ENCODE measurements around the gene SH3BP1. TPM values are rescaled to one million over a fixed set of nuclear protein-coding genes. Genes with fewer than 3 reads are reported as not detected.

Gene SH3BP1
- total and polyA plus RNA-seq, 9 of the 15 experiments (the other 6 are each of a cell fraction or from before 2014, with no cell fraction given), result 0.10 to 36.2 (median 10.4) TPM

DNA sequence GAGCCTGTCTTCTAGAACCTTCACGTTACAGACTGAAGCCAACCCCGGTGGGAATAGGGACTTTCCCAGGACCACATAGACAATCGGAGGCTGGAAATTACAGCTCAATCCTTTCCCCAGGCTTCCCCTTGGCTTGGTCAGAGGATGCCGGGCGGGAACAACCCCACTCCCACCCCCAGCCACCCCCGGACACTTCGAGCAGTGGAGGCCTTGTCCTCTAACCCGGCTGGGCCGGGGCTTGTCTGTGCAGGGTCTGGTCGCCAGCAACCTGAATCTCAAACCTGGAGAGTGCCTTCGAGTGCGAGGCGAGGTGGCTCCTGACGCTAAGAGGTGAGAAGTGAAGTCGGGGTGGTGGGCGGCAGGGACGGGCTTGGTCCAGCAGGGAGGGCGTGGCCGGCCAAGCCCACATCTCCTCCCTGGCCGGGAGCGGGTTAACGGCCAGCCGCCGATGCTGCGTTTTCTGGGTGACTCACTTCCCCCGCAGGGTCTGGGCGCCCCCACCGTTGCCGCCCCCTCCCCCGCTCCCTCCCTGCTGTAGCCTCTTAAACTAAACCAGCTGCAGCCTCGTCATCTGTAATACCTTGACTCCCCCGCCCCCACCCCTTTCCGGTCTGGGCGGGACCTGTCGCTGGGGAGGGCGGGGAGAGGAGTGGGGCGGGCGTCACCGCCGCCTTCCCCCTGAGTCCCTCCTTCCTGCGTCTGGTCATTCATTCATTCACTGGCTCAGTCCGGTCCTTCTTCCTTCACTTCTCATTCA is 37.4 kb downstream of the SH3BP1 start (continued):
- no peak for TF ChIP-seq SMAD3 (CRISPR knock-in tag; conservative IDR thresholded peaks at IDR 0.05)
- no peak for TF ChIP-seq ZNF212 (CRISPR knock-in tag; IDR thresholded peaks at IDR 0.05)
- TF ChIP-seq BRCA1 (IDR thresholded peaks at IDR 0.05), result no peak
- TF ChIP-seq BRCA1 (CRISPR knock-in tag; IDR thresholded peaks at IDR 0.05), result no peak
- TF ChIP-seq NR2C2 (CRISPR knock-in tag; IDR thresholded peaks at IDR 0.05), result no peak
- peak; percentile 40; the same call in 1 of the 2 replicates for TF ChIP-seq NR2C2 (tag; IDR thresholded peaks at IDR 0.05)
- TF ChIP-seq POLR2G (IDR thresholded peaks at IDR 0.05; ENCODE audit: low read depth, low read length), result peak; percentile 74
- TF ChIP-seq PHF8 (IDR thresholded peaks at IDR 0.05; ENCODE audit: borderline replicate concordance, low read length), result peak; percentile 28; the same call in 1 of the 2 replicates
- TF ChIP-seq, protein P1, sequence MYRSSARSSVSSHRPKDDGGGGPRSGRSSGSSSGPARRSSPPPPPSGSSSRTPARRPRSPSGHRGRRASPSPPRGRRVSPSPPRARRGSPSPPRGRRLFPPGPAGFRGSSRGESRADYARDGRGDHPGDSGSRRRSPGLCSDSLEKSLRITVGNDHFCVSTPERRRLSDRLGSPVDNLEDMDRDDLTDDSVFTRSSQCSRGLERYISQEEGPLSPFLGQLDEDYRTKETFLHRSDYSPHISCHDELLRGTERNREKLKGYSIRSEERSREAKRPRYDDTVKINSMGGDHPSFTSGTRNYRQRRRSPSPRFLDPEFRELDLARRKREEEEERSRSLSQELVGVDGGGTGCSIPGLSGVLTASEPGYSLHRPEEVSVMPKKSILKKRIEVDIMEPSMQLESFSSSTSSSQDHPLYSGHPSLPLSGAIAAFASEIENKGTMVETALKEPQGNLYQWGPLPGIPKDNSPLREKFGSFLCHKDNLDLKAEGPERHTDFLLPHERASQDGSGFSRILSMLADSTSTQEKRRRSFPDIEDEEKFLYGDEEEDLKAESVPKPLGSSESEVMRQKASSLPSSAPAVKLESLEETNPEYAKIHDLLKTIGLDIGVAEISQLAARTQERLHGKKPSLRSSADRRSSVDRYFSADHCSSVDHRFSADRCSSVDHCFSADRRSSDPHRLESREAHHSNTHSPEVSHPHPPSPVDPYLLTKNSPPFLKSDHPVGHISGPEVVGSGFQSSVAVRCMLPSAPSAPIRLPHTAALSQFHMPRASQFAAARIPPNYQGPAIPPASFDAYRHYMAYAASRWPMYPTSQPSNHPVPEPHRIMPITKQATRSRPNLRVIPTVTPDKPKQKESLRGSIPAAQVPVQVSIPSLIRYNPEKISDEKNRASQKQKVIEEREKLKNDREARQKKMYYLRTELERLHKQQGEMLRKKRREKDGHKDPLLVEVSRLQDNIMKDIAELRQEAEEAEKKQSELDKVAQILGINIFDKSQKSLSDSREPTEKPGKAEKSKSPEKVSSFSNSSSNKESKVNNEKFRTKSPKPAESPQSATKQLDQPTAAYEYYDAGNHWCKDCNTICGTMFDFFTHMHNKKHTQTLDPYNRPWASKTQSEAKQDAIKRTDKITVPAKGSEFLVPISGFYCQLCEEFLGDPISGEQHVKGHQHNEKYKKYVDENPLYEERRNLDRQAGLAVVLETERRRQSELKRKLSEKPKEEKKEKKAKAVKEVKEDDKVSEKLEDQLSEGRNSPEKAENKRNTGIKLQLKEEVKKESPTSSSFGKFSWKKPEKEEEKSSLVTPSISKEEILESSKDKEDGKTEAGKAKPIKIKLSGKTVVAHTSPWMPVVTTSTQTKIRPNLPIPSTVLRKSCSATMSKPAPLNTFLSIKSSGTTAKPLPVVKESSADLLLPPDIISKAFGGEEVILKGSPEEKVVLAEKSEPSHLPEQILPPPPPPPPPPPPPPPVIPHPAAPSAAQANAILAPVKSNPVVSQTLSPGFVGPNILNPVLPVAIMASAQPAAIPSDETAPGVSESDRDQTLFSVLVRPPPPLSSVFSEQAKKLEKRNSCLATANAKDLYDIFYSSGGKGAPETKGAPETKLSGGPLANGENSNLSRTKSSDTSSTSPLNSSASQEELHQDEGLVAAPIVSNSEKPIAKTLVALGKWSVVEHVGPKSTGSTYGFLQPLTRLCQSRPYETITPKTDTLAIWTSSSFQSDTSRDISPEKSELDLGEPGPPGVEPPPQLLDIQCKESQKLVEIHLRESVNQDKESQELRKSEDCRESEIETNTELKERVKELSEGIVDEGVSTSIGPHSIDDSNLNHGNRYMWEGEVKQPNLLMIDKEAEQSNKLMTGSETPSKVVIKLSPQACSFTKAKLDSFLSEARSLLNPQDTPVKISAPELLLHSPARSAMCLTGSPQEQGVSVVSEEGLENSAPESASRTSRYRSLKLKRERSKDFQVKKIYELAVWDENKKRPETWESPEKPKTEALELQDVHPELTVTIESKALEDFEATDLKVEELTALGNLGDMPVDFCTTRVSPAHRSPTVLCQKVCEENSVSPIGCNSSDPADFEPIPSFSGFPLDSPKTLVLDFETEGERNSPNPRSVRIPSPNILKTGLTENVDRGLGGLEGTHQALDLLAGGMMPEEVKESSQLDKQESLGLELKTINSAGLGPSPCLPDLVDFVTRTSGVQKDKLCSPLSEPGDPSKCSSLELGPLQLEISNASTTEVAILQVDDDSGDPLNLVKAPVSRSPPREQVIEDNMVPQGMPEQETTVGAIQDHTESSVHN (IDR thresholded peaks at IDR 0.05; ENCODE audit: borderline replicate concordance in 1 of 2, low read depth in 1 of 2), result peak in 1 of 2 experiments; percentile 65; a peak in 1 of 4 replicates
- peak; percentile 80 for TF ChIP-seq CREM (IDR thresholded peaks at IDR 0.05; ENCODE audit: low read depth)
- TF ChIP-seq CTBP1 (IDR thresholded peaks at IDR 0.05; ENCODE audit: borderline replicate concordance), result peak; percentile 47; the same call in 1 of the 2 replicates
- TF ChIP-seq JUND (IDR thresholded peaks at IDR 0.05; ENCODE audit: borderline replicate concordance, low read depth, low read length), result peak; percentile 93
- peak; percentile 87; the same call in 1 of the 3 replicates for TF ChIP-seq JUND (tag; IDR thresholded peaks at IDR 0.05; ENCODE audit: borderline replicate concordance, low read depth, low read length)
- TF ChIP-seq HDAC1 (IDR thresholded peaks at IDR 0.05), result 0 out of 4 replicates have a peak, but pooled peaks of 1 of the 2 experiments have one; percentile 53
- peak; percentile 99 for TF ChIP-seq ZBTB7A (IDR thresholded peaks at IDR 0.05; ENCODE audit: borderline replicate concordance, control insufficient read depth, low read depth, low read length)
- TF ChIP-seq ATF7 (IDR thresholded peaks at IDR 0.05), result peak; percentile 42; the same call in 1 of the 2 replicates
- TF ChIP-seq EP400 (IDR thresholded peaks at IDR 0.05), result peak; percentile 60
